Activated CD4-positive, alpha-beta memory T cell treated with anti-CD3 and anti-CD28 coated beads for 36 hours (primary cell): ENCODE data around the gene RARG. TPM values are rescaled to one million over a fixed set of nuclear protein-coding genes. Genes with fewer than 3 reads are reported as not detected.

Experiments
- CTCF ChIA-PET: fragments of 350-600 bp; sonication (Branson Sonifier 250); formaldehyde crosslinking; loops from one replicate; lab custom pipeline; 2021; ENCODE audit warnings: antibody characterized with exemption, inconsistent platforms; lab: Charles Lee
- POLR2A ChIA-PET: fragments of 350-600 bp; sonication (Branson Sonifier 250); formaldehyde crosslinking; loops from one replicate; lab custom pipeline; 2021; ENCODE audit warnings: antibody characterized with exemption; lab: Charles Lee
- DNase-seq: peaks from one replicate; pipeline ENCODE4 v3.0.0-alpha.2; 2020
- H3K27ac Mint-ChIP-seq: one replicate; pipeline ENCODE4 v1.8.0; 2021; ENCODE audit warnings: mixed read lengths
- H3K27me3 Mint-ChIP-seq: one replicate; pipeline ENCODE4 v1.8.0; 2021; ENCODE audit warnings: mixed read lengths
- H3K36me3 Mint-ChIP-seq: one replicate; pipeline ENCODE4 v1.8.0; 2021; ENCODE audit warnings: mixed read lengths
- H3K4me1 Mint-ChIP-seq: one replicate; pipeline ENCODE4 v1.8.0; 2021; ENCODE audit warnings: low read depth, mixed read lengths
- H3K4me3 Mint-ChIP-seq: one replicate; pipeline ENCODE4 v1.8.0; 2021; ENCODE audit warnings: mild to moderate bottlenecking, mixed read lengths
- H3K9me3 Mint-ChIP-seq: one replicate; pipeline ENCODE4 v1.8.0; 2021; ENCODE audit warnings: mixed read lengths
- intact Hi-C: fragments of 100-400 bp; cut with micrococcal nuclease; formaldehyde crosslinking; loops from one replicate; pipeline ENCODE4 v1.15.1; 2023
- total RNA-seq, 2 experiments: library from RNA; stranded (reverse); gene quantifications; one replicate each; pipeline ENCODE4 v1.2.3, GENCODE V29; 2021

Gene RARG
- total RNA-seq, 2 experiments from 2014 or later: 21.8 to 25.2 TPM

DNA sequence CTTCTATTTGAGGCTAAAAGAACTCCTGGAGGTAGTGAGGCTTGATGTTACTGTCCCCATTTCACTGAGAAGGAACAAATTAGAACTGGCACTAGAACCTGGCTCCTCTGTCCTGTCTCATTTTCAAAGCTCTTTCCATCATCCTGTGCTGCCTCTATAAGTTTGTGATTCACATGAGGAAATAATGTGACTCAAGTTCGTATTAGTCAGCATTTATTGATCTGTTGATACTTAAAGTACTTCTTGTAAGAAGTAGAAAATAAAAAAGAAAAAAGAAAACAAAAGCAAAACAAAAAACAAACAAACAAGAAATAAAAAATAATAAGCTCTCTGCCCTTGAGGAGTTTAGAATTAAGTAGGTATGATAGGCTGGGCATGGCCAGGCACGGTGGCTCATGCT is 33.8 kb upstream of the RARG start:
- Mint-ChIP-seq H3K9me3 (no peaks in the 10 kb centered on the region), H3K4me3 (no peak overlapping the region), H3K36me3 (peaks cover 25% of the 10 kb centered on the region), H3K27me3 (no peaks in the 10 kb centered on the region), H3K27ac (no peak overlapping the region), H3K4me1 (peaks cover 33% of the 10 kb centered on the region)
- intact Hi-C loops: no loop called here
- ChIA-PET CTCF (interaction anchor here (0.7 to 6.0 kb wide), 7 partner anchors 14 to 106 kb away, joined by 3 to 109 read pairs (median 22); partner anchors contain the start of gene AAAS), POLR2A (interaction anchor here (2.2 to 2.8 kb wide), 2 partner anchors 30 to 46 kb away, joined by 6 to 24 read pairs; no protein-coding TSS in a partner anchor)
- DNase-seq: no peak

DNA sequence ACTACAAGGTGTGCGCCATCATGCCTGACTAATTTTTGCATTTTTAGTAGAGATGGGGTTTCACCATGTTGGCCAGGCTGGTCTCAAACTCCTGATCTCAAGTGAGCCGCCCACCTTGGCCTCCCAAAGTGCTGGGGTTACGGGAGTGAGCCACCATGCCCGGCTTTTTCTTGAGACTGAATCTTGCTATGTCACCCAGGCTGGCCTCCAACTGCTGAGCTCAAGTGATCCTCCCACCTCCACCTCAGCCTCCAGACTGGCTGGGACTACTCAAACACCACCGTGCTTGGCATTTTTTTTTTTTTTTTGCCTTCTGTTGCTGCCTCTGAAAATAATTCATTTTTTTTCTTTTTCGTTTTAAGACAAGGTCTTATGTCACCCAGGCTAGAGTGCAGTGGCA is 27.9 kb upstream of the RARG start:
- ChIA-PET POLR2A (no interaction called here), CTCF (interaction anchor here (0.7 to 1.7 kb wide), 2 partner anchors 85 to 212 kb away, joined by 4 read pairs; no protein-coding TSS in a partner anchor)
- Mint-ChIP-seq H3K27ac (no peak overlapping the region), H3K27me3 (no peaks in the 10 kb centered on the region), H3K4me1 (peaks cover 15% of the 10 kb centered on the region), H3K36me3 (no peaks in the 10 kb centered on the region), H3K9me3 (no peaks in the 10 kb centered on the region), H3K4me3 (no peak overlapping the region)
- DNase-seq: no peak
- intact Hi-C loops: no loop called here

DNA sequence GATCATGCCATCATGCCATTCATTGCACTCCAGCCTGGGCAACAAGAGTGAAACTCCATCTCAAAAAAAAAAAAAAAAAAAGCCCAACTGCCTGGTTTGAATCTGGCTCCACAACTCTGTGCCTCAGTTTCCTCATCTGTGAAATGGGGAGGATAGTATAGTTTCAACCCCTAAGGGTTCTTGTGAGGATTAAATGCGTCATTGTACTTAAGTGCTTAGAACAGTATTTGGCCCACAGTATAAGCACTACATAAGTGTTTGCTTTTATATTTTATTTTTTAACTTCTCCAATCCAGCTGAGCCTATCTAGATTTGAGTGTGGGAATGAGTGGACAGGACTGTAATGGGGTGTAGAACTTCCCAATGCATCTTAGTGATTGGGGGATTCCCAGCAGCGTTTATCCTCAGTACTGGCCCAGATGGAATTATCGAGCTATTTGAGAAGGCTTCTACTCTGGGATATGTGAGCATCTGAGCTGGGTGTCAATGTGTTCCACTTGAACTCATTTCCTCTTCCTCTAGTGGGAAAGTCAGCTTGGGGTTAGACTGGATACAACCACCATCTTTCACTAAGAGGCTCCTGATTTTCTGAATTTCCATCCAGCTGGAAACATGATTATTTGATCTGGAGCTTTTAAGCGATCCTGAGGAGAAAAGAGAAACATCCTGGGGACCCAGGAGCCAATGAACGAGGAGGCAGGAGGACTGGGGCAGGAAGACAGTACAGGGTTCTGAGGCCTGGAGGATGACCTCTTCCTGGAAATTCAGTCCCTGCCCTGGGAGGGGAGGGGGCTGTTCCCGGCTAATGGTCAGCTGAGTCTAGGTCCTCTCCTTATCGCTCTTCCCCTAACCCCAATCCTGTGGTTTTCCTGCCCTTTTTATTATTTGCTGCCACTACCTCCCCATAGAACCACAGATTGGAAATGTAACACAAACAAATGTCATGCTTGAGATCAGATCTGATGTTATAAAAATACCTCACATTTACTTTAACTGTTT is 26.8 kb upstream of the RARG start:
- DNase-seq: no peak
- Mint-ChIP-seq H3K27me3 (no peaks in the 10 kb centered on the region), H3K36me3 (no peaks in the 10 kb centered on the region), H3K9me3 (no peaks in the 10 kb centered on the region), H3K4me1 (peaks cover 22% of the 10 kb centered on the region), H3K27ac (no peak overlapping the region), H3K4me3 (no peak overlapping the region)
- intact Hi-C loops: no loop called here
- CTCF ChIA-PET: interaction anchor here (0.6 to 1.6 kb wide), 3 partner anchors 9 to 122 kb away, joined by 3 to 7 read pairs (median 3); no protein-coding TSS in a partner anchor
- POLR2A ChIA-PET: interaction anchor here (1.3 kb wide), 1 partner anchor 9 kb away, joined by 7 read pairs; the partner anchor contains the start of gene ESPL1

DNA sequence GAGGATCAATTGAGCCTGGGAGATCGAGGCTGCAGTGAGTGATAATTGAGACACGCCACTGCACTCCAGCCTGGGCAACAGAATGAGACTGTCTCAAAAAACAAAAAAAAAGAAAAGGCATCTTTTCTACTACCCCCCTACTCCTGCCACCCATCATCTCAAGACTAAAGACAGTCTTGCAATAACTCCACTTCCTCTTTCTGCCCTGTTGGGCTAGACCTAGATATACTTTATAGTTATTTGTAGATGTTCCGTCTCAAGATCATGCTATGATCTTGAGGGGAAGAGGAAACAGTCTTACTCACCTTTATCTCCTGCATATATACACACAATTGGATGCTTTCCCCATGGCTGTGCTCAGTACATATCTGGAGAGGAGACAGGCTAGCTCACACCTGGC is 24.0 kb upstream of the RARG start:
- H3K36me3 Mint-ChIP-seq: peaks cover 6% of the 10 kb centered on the region
- H3K4me3 Mint-ChIP-seq: no peak overlapping the region
- H3K27me3 Mint-ChIP-seq: no peaks in the 10 kb centered on the region
- H3K9me3 Mint-ChIP-seq: no peaks in the 10 kb centered on the region
- intact Hi-C loops: no loop called here
- peaks cover 41% of the 10 kb centered on the region for H3K4me1 Mint-ChIP-seq
- CTCF ChIA-PET: interaction anchor here (1.4 to 1.8 kb wide), 3 partner anchors 42 to 65 kb away, joined by 6 read pairs; partner anchors contain the start of gene AAAS
- POLR2A ChIA-PET: interaction anchor here (1.3 kb wide), 1 partner anchor 12 kb away, joined by 4 read pairs; the partner anchor contains the start of gene ESPL1
- no peak for DNase-seq
- peak overlapping the region; percentile 42 for H3K27ac Mint-ChIP-seq

DNA sequence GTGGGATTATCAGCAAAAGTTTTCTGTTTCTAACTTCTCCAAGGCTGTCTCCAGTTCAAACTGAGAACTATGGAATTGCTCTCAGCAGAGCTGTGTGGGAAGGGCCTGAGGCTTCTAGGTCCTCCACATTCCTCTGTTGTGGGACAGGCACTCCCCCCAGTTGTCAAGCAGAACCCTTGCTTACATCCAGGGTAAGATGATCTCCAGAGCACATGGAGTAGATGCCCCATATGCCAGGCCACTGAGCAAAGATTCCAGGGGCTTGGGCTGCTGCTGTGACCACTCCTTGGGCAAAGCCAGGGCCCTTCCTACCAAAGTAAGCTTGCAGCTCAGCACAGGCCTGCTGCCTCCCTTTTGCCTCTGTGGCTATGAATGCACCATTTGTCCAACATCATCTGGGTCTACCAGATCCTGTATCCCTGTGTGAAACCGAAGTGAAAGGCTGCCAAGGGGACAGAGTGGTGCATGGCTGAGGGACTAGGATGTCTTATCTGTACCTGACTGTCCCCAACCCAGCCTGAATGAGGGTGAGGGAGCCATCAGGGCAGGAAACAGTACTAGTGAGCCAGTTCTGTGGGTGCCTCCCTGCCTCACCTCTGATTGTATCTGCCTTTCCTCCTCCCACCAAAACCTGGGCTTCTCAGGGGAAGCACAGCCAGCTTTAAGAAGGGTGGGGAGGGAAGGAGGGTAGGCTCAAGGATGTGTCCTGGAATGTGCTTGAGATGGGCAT is 23.0 kb upstream of the RARG start:
- POLR2A ChIA-PET: no interaction called here
- Mint-ChIP-seq H3K27me3 (no peaks in the 10 kb centered on the region), H3K36me3 (peaks cover 6% of the 10 kb centered on the region), H3K27ac (peak overlapping the region; percentile 21), H3K4me3 (no peak overlapping the region), H3K9me3 (no peaks in the 10 kb centered on the region), H3K4me1 (peaks cover 42% of the 10 kb centered on the region)
- intact Hi-C loops: loop anchor here (5.0 kb wide), 1 partner anchor 42 kb away; the partner anchor contains the start of genes MYG1 and PFDN5
- CTCF ChIA-PET: interaction anchor here (2.4 to 5.1 kb wide), 2 partner anchors 33 to 40 kb away, joined by 6 to 164 read pairs; no protein-coding TSS in a partner anchor
- DNase-seq: peak; percentile 22

DNA sequence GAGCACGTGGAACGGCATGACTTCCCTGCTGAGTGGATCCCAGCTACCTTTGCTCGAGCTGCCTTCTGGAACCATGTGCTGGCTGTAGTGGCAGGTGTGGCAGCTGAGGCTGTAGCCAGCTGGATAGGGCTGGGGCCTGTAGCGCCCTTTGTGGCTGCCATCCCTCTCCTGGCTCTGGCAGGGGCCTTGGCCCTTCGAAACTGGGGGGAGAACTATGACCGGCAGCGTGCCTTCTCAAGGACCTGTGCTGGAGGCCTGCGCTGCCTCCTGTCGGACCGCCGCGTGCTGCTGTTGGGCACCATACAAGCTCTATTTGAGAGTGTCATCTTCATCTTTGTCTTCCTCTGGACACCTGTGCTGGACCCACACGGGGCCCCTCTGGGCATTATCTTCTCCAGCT is 21.3 kb upstream of the RARG start:
- no peaks in the 10 kb centered on the region for H3K27me3 Mint-ChIP-seq
- intact Hi-C loops: loop anchor here (5.0 kb wide), 1 partner anchor 44 kb away; the partner anchor contains the start of genes MYG1 and PFDN5
- H3K36me3 Mint-ChIP-seq: peaks cover 6% of the 10 kb centered on the region
- POLR2A ChIA-PET: interaction anchor here (1.1 to 1.6 kb wide), 3 partner anchors 14 to 39 kb away, joined by 3 to 4 read pairs (median 4); no protein-coding TSS in a partner anchor
- no peaks in the 10 kb centered on the region for H3K9me3 Mint-ChIP-seq
- H3K27ac Mint-ChIP-seq: peak overlapping the region; percentile 89
- peaks cover 40% of the 10 kb centered on the region for H3K4me1 Mint-ChIP-seq
- CTCF ChIA-PET: interaction anchor here (0.5 to 5.1 kb wide), 10 partner anchors 15 to 94 kb away, joined by 3 to 164 read pairs (median 5); partner anchors contain the start of genes AAAS, ESPL1 and PFDN5
- no peak for DNase-seq
- H3K4me3 Mint-ChIP-seq: peak overlapping the region; percentile 97

DNA sequence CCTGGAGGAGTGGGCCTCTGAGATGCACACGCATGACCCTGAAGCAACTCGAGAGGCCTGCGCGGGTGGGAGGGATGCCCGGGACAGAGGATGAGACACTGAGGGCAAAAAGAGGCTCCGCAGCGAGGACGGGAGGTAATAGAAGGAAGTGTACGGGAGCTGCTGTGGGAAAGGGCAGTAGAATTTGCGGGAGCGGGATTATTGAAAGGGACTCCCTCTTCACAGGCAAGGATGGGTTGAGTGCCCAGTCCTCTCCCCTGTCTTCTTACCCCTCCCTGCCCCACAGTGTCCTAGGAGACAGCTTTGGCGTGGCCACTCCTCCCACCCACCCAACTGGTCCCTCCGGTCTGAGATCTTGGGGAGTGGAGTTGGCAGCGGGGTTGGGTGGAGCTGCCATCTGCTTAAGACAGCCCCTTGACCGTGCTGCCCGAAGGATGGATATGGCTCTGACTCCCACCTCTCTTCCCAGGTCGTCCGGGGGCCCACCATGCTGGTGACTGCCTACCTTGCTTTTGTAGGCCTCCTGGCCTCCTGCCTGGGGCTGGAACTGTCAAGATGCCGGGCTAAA is 20.4 kb upstream of the RARG start:
- peak overlapping the region; percentile 89 for H3K27ac Mint-ChIP-seq

DNA sequence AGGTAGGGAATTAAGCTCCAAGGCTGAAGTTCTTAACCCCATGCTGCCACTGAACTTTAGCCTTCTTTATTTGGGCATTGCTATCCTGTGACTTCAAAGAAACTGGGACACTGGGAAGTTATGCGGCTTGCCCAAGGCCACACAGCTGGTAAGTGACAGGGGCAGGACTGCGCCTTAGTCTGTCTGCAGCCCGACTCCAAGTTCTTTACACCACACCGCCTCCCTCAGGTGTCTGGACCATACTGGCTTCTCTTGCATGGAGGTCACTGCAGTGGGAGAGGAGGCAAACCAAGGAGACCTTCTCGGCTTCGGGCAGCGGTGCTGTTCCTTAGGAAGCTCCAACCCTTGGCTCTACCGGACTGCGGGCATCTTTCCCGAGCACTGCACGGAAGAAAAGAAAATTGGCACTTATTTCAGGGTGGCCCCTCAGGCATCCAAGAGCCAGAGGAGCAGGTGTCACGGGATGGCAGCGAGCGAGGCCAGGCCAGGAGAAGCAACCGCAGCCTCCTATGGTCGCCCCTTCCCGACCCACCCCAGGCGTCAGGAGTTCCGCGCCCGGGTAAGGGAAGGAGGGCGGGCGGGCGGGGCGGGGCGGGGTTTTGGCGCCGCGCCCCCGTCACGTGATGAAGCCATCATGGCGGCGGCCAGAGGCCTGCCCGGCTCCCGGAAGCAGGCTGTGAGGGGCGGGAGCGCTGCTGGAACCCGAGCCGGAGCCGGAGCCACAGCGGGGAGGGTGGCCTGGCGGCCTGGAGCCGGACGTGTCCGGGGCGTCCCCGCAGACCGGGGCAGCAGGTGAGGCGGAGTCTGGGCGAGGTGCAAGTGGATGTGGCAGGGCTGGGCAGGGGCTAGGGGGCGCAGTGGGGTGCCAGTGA is 19.7 kb upstream of the RARG start:
- Mint-ChIP-seq H3K27ac (peak overlapping the region; percentile 89), H3K27me3 (no peaks in the 10 kb centered on the region), H3K36me3 (peaks cover 6% of the 10 kb centered on the region), H3K9me3 (no peaks in the 10 kb centered on the region), H3K4me1 (peaks cover 40% of the 10 kb centered on the region), H3K4me3 (peak overlapping the region; percentile 97)
- peak; percentile 79 for DNase-seq
- ChIA-PET CTCF (interaction anchor here (0.6 to 5.1 kb wide), 17 partner anchors 9 to 198 kb away, joined by 3 to 164 read pairs (median 5); partner anchors contain the start of genes ESPL1 and PFDN5), POLR2A (interaction anchor here (0.6 to 2.0 kb wide), 8 partner anchors 8 to 71 kb away, joined by 3 to 9 read pairs (median 3); partner anchors contain the start of genes CSAD, ESPL1 and ZNF740)
- intact Hi-C loops: loop anchor here (1.0 to 5.0 kb wide), 5 partner anchors 15 to 46 kb away; partner anchors contain the start of genes MYG1 and PFDN5

More for the DNA sequence above, 20.4 kb upstream of the RARG start:
- H3K27me3 Mint-ChIP-seq: no peaks in the 10 kb centered on the region
- H3K36me3 Mint-ChIP-seq: peaks cover 6% of the 10 kb centered on the region
- no peaks in the 10 kb centered on the region for H3K9me3 Mint-ChIP-seq
- peak overlapping the region; percentile 97 for H3K4me3 Mint-ChIP-seq
- intact Hi-C loops: loop anchor here (1.0 to 5.0 kb wide), 2 partner anchors 15 to 45 kb away; partner anchors contain the start of genes MYG1 and PFDN5
- ChIA-PET CTCF (interaction anchor here (0.9 to 5.1 kb wide), 9 partner anchors 13 to 198 kb away, joined by 4 to 164 read pairs (median 6); partner anchors contain the start of genes AAAS and ESPL1), POLR2A (interaction anchor here (0.9 to 2.0 kb wide), 7 partner anchors 8 to 72 kb away, joined by 3 to 9 read pairs (median 4); partner anchors contain the start of gene ZNF740)
- peak; percentile 31 for DNase-seq
- H3K4me1 Mint-ChIP-seq: peaks cover 40% of the 10 kb centered on the region

DNA sequence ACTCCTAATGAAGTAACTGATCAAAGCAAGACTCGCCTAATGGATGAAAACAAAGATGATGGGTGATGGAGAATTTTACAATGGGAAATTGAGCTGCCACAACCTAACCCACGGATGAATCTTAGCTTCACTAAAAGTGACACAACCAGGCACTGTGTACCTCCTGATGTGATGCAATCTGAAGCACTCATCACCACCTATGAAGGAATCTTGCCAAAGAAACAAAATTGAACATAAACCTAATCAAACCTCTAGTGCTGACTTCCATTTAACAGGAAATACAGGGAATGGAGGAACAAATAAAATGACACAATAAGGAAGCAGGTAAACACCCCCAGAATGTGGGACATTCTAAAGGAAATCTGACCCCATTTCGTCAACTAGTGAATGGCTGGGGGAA is 13.3 kb upstream of the RARG start:
- Mint-ChIP-seq H3K9me3 (no peaks in the 10 kb centered on the region), H3K36me3 (no peaks in the 10 kb centered on the region), H3K27me3 (no peaks in the 10 kb centered on the region), H3K4me3 (no peak overlapping the region), H3K4me1 (no peaks in the 10 kb centered on the region), H3K27ac (no peak overlapping the region)
- CTCF ChIA-PET: interaction anchor here (1.1 to 6.5 kb wide), 2 partner anchors 32 to 48 kb away, joined by 3 to 40 read pairs; no protein-coding TSS in a partner anchor
- intact Hi-C loops: no loop called here
- POLR2A ChIA-PET: no interaction called here
- no peak for DNase-seq

DNA sequence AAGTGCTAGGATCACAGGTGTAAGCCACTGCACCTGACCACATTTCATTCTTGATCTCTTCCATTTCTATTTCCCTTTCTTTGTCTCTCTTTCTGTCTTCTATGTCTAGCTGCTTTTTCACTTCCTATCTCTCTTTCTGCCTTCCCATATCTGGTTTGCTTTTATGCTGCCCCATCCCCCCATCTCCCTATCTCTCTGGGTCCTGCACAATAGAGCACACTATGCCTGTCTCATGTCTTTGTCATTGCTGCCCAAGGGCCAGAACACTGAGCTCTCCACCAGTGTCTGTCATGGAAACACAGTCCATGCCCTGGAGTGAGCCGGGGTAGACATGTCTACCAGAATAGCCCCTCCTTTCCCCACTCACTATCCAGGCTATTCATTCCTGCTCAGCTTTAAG is 12.3 kb upstream of the RARG start:
- ChIA-PET CTCF (interaction anchor here (0.8 to 6.5 kb wide), 3 partner anchors 31 to 108 kb away, joined by 3 to 40 read pairs (median 3); no protein-coding TSS in a partner anchor), POLR2A (interaction anchor here (0.8 kb wide), 1 partner anchor 8 kb away, joined by 3 read pairs; no protein-coding TSS in a partner anchor)
- DNase-seq: no peak
- H3K27me3 Mint-ChIP-seq: no peaks in the 10 kb centered on the region
- intact Hi-C loops: no loop called here
- H3K4me1 Mint-ChIP-seq: no peaks in the 10 kb centered on the region
- no peaks in the 10 kb centered on the region for H3K36me3 Mint-ChIP-seq
- no peaks in the 10 kb centered on the region for H3K9me3 Mint-ChIP-seq
- no peak overlapping the region for H3K4me3 Mint-ChIP-seq
- no peak overlapping the region for H3K27ac Mint-ChIP-seq
